Activated T-cell treated with anti-CD3 and anti-CD28 coated beads for 4 hours (primary cell): ENCODE results near the gene KMT2C.

Source experiments
- DNase-seq: peaks from one replicate; pipeline ENCODE4 v3.0.0-alpha.2; 2020

Gene KMT2C

GRCh38 chr7:152180587-152180986 lies 255.2 kb downstream of the KMT2C start:
- no peak for DNase-seq

- DNase-seq, result no peak
These were observed 255.8 kb downstream of the KMT2C start for GRCh38 chr7:152180048-152180447.

- no peak for DNase-seq
These were observed 257.3 kb downstream of the KMT2C start for GRCh38 chr7:152178405-152179058.

GRCh38 chr7:152177681-152178404 lies 258.0 kb downstream of the KMT2C start:
- DNase-seq, result no peak

- DNase-seq, result no peak
These were observed 259.0 kb downstream of the KMT2C start for GRCh38 chr7:152176797-152177196.

GRCh38 chr7:152173372-152174070 lies 262.3 kb downstream of the KMT2C start:
- no peak for DNase-seq

- DNase-seq, result no peak
These were observed 273.5 kb downstream of the KMT2C start for GRCh38 chr7:152162287-152162686.

- no peak for DNase-seq
These were observed 274.6 kb downstream of the KMT2C start for GRCh38 chr7:152161171-152161570.

GRCh38 chr7:152158801-152159587 lies 276.8 kb downstream of the KMT2C start:
- DNase-seq, result no peak

- DNase-seq, result no peak
These were observed 283.5 kb downstream of the KMT2C start for GRCh38 chr7:152152267-152152666.

- DNase-seq, result no peak
These were observed 286.4 kb downstream of the KMT2C start for GRCh38 chr7:152149363-152149762.

GRCh38 chr7:152148706-152149105 lies 287.1 kb downstream of the KMT2C start:
- DNase-seq, result no peak

GRCh38 chr7:152145853-152146466 lies 289.8 kb downstream of the KMT2C start:
- no peak for DNase-seq

- no peak for DNase-seq
These were observed 291.1 kb downstream of the KMT2C start for GRCh38 chr7:152144557-152145245.

GRCh38 chr7:152142976-152143595 lies 292.7 kb downstream of the KMT2C start:
- no peak for DNase-seq

GRCh38 chr7:152140560-152140959 lies 295.2 kb downstream of the KMT2C start:
- DNase-seq, result no peak

GRCh38 chr7:152140067-152140466 lies 295.7 kb downstream of the KMT2C start:
- no peak for DNase-seq

GRCh38 chr7:152137476-152138025 lies 298.3 kb downstream of the KMT2C start:
- no peak for DNase-seq

GRCh38 chr7:152136686-152137085 lies 299.1 kb downstream of the KMT2C start:
- DNase-seq, result no peak

GRCh38 chr7:152133804-152134203 lies 302.0 kb downstream of the KMT2C start:
- no peak for DNase-seq

- DNase-seq, result no peak
These were observed 303.0 kb downstream of the KMT2C start for GRCh38 chr7:152132812-152133211.
